ENCODE results near the gene GUCY2D. TPM values are rescaled to one million over a fixed set of nuclear protein-coding genes. Genes with fewer than 3 reads are reported as not detected.

Gene GUCY2D
- total RNA-seq, 1 experiment from 2014 or later: not detected

- Histone ChIP-seq H4K20me1 (ENCODE audit: insufficient read depth, low read depth, low read length) (no peaks in the 10 kb centered on the region), H3K79me2 (ENCODE audit: low read length) (no peaks in the 10 kb centered on the region), H3K27me3 (ENCODE audit: low read length) (no peaks in the 10 kb centered on the region), H3K4me2 (ENCODE audit: low read depth, low read length, poor library complexity, severe bottlenecking) (peak overlapping the region; percentile 41), H2AFZ (ENCODE audit: low read length) (no peak overlapping the region), H3K9me2 (replicated peaks; ENCODE audit: insufficient read depth, low read length) (no peaks in the 10 kb centered on the region), H3K9ac (ENCODE audit: low read length) (no peak overlapping the region), H3K9me3 (ENCODE audit: low read length) (no peaks in the 10 kb centered on the region), H3K4me1 (ENCODE audit: low read length) (peaks cover 23% of the 10 kb centered on the region), H3K36me3 (ENCODE audit: insufficient read depth, low read length) (no peaks in the 10 kb centered on the region), H3K4me3 (ENCODE audit: low read length) (no peak overlapping the region), H3K27ac (ENCODE audit: low read length) (no peak overlapping the region)
- peak; percentile 59 for DNase-seq
Measured at GRCh38 chr17:7997186-7997585, 5.2 kb upstream of the GUCY2D start.

- no peak overlapping the region for H3K27ac ChIP-seq (ENCODE audit: low read length)
- H3K79me2 ChIP-seq (ENCODE audit: low read length): no peaks in the 10 kb centered on the region
- no peak for DNase-seq
- H3K4me2 ChIP-seq (ENCODE audit: low read depth, low read length, poor library complexity, severe bottlenecking): peak overlapping the region; percentile 54
- no peaks in the 10 kb centered on the region for H3K9me2 ChIP-seq (replicated peaks; ENCODE audit: insufficient read depth, low read length)
- no peaks in the 10 kb centered on the region for H3K36me3 ChIP-seq (ENCODE audit: insufficient read depth, low read length)
- no peaks in the 10 kb centered on the region for H3K9me3 ChIP-seq (ENCODE audit: low read length)
- no peak overlapping the region; the same call in 1 of the 2 replicates for H3K4me3 ChIP-seq (ENCODE audit: low read length)
- H4K20me1 ChIP-seq (ENCODE audit: insufficient read depth, low read depth, low read length): no peaks in the 10 kb centered on the region
- H3K9ac ChIP-seq (ENCODE audit: low read length): no peak overlapping the region
- H2AFZ ChIP-seq (ENCODE audit: low read length): no peak overlapping the region
- H3K27me3 ChIP-seq (ENCODE audit: low read length): no peaks in the 10 kb centered on the region
- peaks cover 10% of the 10 kb centered on the region for H3K4me1 ChIP-seq (ENCODE audit: low read length)
Measured at GRCh38 chr17:8002721-8003593, 542 bp downstream of the GUCY2D start.

GRCh38 chr17:8003594-8004181, 1.3 kb downstream of the GUCY2D start:
- Histone ChIP-seq H3K9me3 (ENCODE audit: low read length) (no peaks in the 10 kb centered on the region), H4K20me1 (ENCODE audit: insufficient read depth, low read depth, low read length) (no peaks in the 10 kb centered on the region), H3K9me2 (replicated peaks; ENCODE audit: insufficient read depth, low read length) (no peaks in the 10 kb centered on the region), H2AFZ (ENCODE audit: low read length) (no peak overlapping the region), H3K27ac (ENCODE audit: low read length) (no peak overlapping the region), H3K4me3 (ENCODE audit: low read length) (no peak overlapping the region), H3K36me3 (ENCODE audit: insufficient read depth, low read length) (no peaks in the 10 kb centered on the region), H3K27me3 (ENCODE audit: low read length) (no peaks in the 10 kb centered on the region), H3K9ac (ENCODE audit: low read length) (no peak overlapping the region), H3K4me1 (ENCODE audit: low read length) (peaks cover 10% of the 10 kb centered on the region), H3K79me2 (ENCODE audit: low read length) (no peaks in the 10 kb centered on the region), H3K4me2 (ENCODE audit: low read depth, low read length, poor library complexity, severe bottlenecking) (no peak overlapping the region)
- DNase-seq: no peak

- no peaks in the 10 kb centered on the region for H4K20me1 ChIP-seq (ENCODE audit: insufficient read depth, low read depth, low read length)
- H3K9me3 ChIP-seq (ENCODE audit: low read length): no peaks in the 10 kb centered on the region
- no peak overlapping the region for H2AFZ ChIP-seq (ENCODE audit: low read length)
- no peaks in the 10 kb centered on the region for H3K9me2 ChIP-seq (replicated peaks; ENCODE audit: insufficient read depth, low read length)
- H3K4me2 ChIP-seq (ENCODE audit: low read depth, low read length, poor library complexity, severe bottlenecking): no peak overlapping the region
- H3K27me3 ChIP-seq (ENCODE audit: low read length): no peaks in the 10 kb centered on the region
- peaks cover 10% of the 10 kb centered on the region for H3K4me1 ChIP-seq (ENCODE audit: low read length)
- H3K79me2 ChIP-seq (ENCODE audit: low read length): no peaks in the 10 kb centered on the region
- no peak overlapping the region for H3K27ac ChIP-seq (ENCODE audit: low read length)
- H3K9ac ChIP-seq (ENCODE audit: low read length): no peak overlapping the region
- no peaks in the 10 kb centered on the region for H3K36me3 ChIP-seq (ENCODE audit: insufficient read depth, low read length)
- no peak for DNase-seq
- no peak overlapping the region for H3K4me3 ChIP-seq (ENCODE audit: low read length)
Measured at GRCh38 chr17:8004899-8005298, 2.5 kb downstream of the GUCY2D start.

- no peak overlapping the region for H3K4me2 ChIP-seq (ENCODE audit: low read depth, low read length, poor library complexity, severe bottlenecking)
- H2AFZ ChIP-seq (ENCODE audit: low read length): no peak overlapping the region
- H3K36me3 ChIP-seq (ENCODE audit: insufficient read depth, low read length): no peaks in the 10 kb centered on the region
- H3K4me3 ChIP-seq (ENCODE audit: low read length): no peak overlapping the region
- peaks cover 10% of the 10 kb centered on the region for H3K4me1 ChIP-seq (ENCODE audit: low read length)
- no peak overlapping the region for H3K27ac ChIP-seq (ENCODE audit: low read length)
- H4K20me1 ChIP-seq (ENCODE audit: insufficient read depth, low read depth, low read length): no peaks in the 10 kb centered on the region
- H3K9me3 ChIP-seq (ENCODE audit: low read length): no peaks in the 10 kb centered on the region
- no peaks in the 10 kb centered on the region for H3K79me2 ChIP-seq (ENCODE audit: low read length)
- H3K9ac ChIP-seq (ENCODE audit: low read length): no peak overlapping the region
- no peaks in the 10 kb centered on the region for H3K9me2 ChIP-seq (replicated peaks; ENCODE audit: insufficient read depth, low read length)
- no peak for DNase-seq
- H3K27me3 ChIP-seq (ENCODE audit: low read length): no peaks in the 10 kb centered on the region
Measured at GRCh38 chr17:8005357-8005756, 2.9 kb downstream of the GUCY2D start.

- H3K4me1 ChIP-seq (ENCODE audit: low read length): peaks cover 10% of the 10 kb centered on the region
- DNase-seq: peak; percentile 81
- no peaks in the 10 kb centered on the region for H3K9me2 ChIP-seq (replicated peaks; ENCODE audit: insufficient read depth, low read length)
- H4K20me1 ChIP-seq (ENCODE audit: insufficient read depth, low read depth, low read length): no peaks in the 10 kb centered on the region
- H3K4me3 ChIP-seq (ENCODE audit: low read length): no peak overlapping the region
- no peaks in the 10 kb centered on the region for H3K9me3 ChIP-seq (ENCODE audit: low read length)
- H3K27me3 ChIP-seq (ENCODE audit: low read length): no peaks in the 10 kb centered on the region
- H3K79me2 ChIP-seq (ENCODE audit: low read length): no peaks in the 10 kb centered on the region
- no peaks in the 10 kb centered on the region for H3K36me3 ChIP-seq (ENCODE audit: insufficient read depth, low read length)
- H3K4me2 ChIP-seq (ENCODE audit: low read depth, low read length, poor library complexity, severe bottlenecking): no peak overlapping the region
- H3K9ac ChIP-seq (ENCODE audit: low read length): no peak overlapping the region
- no peak overlapping the region for H2AFZ ChIP-seq (ENCODE audit: low read length)
- no peak overlapping the region for H3K27ac ChIP-seq (ENCODE audit: low read length)
Measured at GRCh38 chr17:8005967-8006730, 3.7 kb downstream of the GUCY2D start.

- no peaks in the 10 kb centered on the region for H3K9me3 ChIP-seq (ENCODE audit: low read length)
- H3K9ac ChIP-seq (ENCODE audit: low read length): no peak overlapping the region
- no peak overlapping the region for H2AFZ ChIP-seq (ENCODE audit: low read length)
- no peak overlapping the region for H3K27ac ChIP-seq (ENCODE audit: low read length)
- H3K4me3 ChIP-seq (ENCODE audit: low read length): no peak overlapping the region
- DNase-seq: no peak
- H3K4me1 ChIP-seq (ENCODE audit: low read length): peaks cover 7% of the 10 kb centered on the region
- no peak overlapping the region for H3K4me2 ChIP-seq (ENCODE audit: low read depth, low read length, poor library complexity, severe bottlenecking)
- H4K20me1 ChIP-seq (ENCODE audit: insufficient read depth, low read depth, low read length): no peaks in the 10 kb centered on the region
- H3K27me3 ChIP-seq (ENCODE audit: low read length): no peaks in the 10 kb centered on the region
- H3K36me3 ChIP-seq (ENCODE audit: insufficient read depth, low read length): no peaks in the 10 kb centered on the region
- H3K9me2 ChIP-seq (replicated peaks; ENCODE audit: insufficient read depth, low read length): no peaks in the 10 kb centered on the region
- no peaks in the 10 kb centered on the region for H3K79me2 ChIP-seq (ENCODE audit: low read length)
Measured at GRCh38 chr17:8006836-8007680, 4.6 kb downstream of the GUCY2D start.

All from Karpas-422 (cell line).